Upper lobe of left lung (tissue), 6 donors: ENCODE data around the gene RPS6KA6. TPM values are rescaled to one million over a fixed set of nuclear protein-coding genes. Genes with fewer than 3 reads are reported as not detected.

Experiments
- ATAC-seq, 2 donors: fragments of 200-7000 bp; cut with Tn5 transposase; one replicate each; pipeline ENCODE4 v1.9.1; 2022; ENCODE audit warnings: mild to moderate bottlenecking in 2 of 2, moderate library complexity in 2 of 2; ENCODE audit not compliant: low FRiP score in 2 of 2
- DNase-seq, 2 donors: peaks; one replicate each; pipeline ENCODE4 v3.0.0-alpha.2; 2019 to 2020
- H3K27ac ChIP-seq, 4 donors: fragments of 200-600 bp; sonication (generic); one replicate each; pipeline ENCODE4 v1.5.1; 2016 to 2019
- H3K27me3 ChIP-seq, 4 donors: fragments of 200-600 bp; sonication (generic); one replicate each; pipeline ENCODE4 v1.5.1; 2017 to 2019
- H3K36me3 ChIP-seq, 4 donors: fragments of 200-600 bp; sonication (generic); one replicate each; pipeline ENCODE4 v1.5.1; 2016 to 2019
- H3K4me1 ChIP-seq, 4 donors: fragments of 200-600 bp; sonication (generic); one replicate each; pipeline ENCODE4 v1.5.1; 2018 to 2019
- H3K4me3 ChIP-seq, 4 donors: fragments of 200-600 bp; sonication (generic); one replicate each; pipeline ENCODE4 v1.5.1; 2017 to 2019; ENCODE audit warnings: mild to moderate bottlenecking in 2 of 4, moderate library complexity in 1 of 4
- H3K9me3 ChIP-seq, 4 donors: fragments of 200-600 bp; sonication (generic); one replicate each; pipeline ENCODE4 v1.5.1; 2018 to 2019
- CTCF ChIP-seq, 6 experiments: fragments of 450-650 bp in 4 of 6; fragments of 200-600 bp in 2 of 6; sonication (generic) in 2 of 6; IDR thresholded peaks; one replicate each; pipeline ENCODE4 v1.5.1; 2016 to 2019; ENCODE audit warnings: antibody characterized with exemption in 6 of 6
- EP300 ChIP-seq, 4 donors: sonication (generic); formaldehyde crosslinking; IDR thresholded peaks; one replicate each; pipeline ENCODE4 v1.5.1; 2017; ENCODE audit warnings: antibody characterized with exemption in 4 of 4, control low read depth in 2 of 4
- POLR2A ChIP-seq, 4 donors: fragments of 450-650 bp; IDR thresholded peaks; one replicate each; pipeline ENCODE4 v1.5.1; 2016 to 2017; ENCODE audit warnings: antibody characterized with exemption in 4 of 4, mild to moderate bottlenecking in 2 of 4
- POLR2AphosphoS5 ChIP-seq, 2 donors: sonication (generic); formaldehyde crosslinking; IDR thresholded peaks; one replicate each; pipeline ENCODE4 v1.5.1; 2017; ENCODE audit warnings: antibody characterized with exemption in 2 of 2
- WGBS, 2 donors: methylation state at CpG; one replicate each; pipeline ENCODE4 v1.1.5; 2017 to 2018; 5-methylcytosine and 5-hydroxymethylcytosine counted together
- total RNA-seq, 6 donors: library from RNA; depleted of rRNA in 4 of 6; stranded (reverse); fragments of >200 nt in 4 of 6; gene quantifications; one replicate each; pipeline versions ENCODE4 v1.1.0 to v1.2.1, GENCODE V29; 2016 to 2021
- donor health status: DM: no; HTN: no; CAD: no; lungs with moderate emphysema.
- donor health status: DM: no; HTN: yes; CAD: no; lungs with severe emphysema.

Gene RPS6KA6
- total RNA-seq, 6 donors from 2014 or later = 0.55 to 2.3 (median 1.2) TPM

DNA sequence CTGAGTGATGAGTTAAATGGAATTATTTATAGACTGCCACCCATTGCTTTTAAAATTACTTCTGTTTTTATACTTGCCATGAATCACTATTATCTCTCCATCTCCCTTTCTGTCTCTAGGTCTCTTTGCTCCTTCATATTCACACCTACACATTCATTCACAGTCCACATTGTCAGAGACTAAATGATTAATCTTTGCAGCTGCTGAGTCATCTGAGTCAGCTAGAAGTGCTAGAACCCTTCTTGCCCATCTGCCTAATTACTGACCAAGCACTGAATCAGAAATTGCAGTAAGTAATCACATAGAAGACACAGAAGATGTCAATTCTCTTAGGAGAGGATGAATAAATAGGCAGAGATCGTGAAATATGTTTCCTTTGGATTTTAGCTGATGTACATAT lies 31.6 kb upstream of the RPS6KA6 start:
- ATAC-seq (no peak), DNase-seq (no peak)
- Histone ChIP-seq H3K27ac (no peak overlapping the region), H3K27me3 (no peaks in the 10 kb centered on the region), H3K36me3 (no peaks in the 10 kb centered on the region), H3K9me3 (no peaks in the 10 kb centered on the region), H3K4me3 (no peak overlapping the region), H3K4me1 (no peaks in the 10 kb centered on the region)
- WGBS, 2 donors = 66 to 73% methylated on average over 1 of the region's 1 CpG
- no peak for TF ChIP-seq EP300 (IDR thresholded peaks at IDR 0.05)
- TF ChIP-seq POLR2AphosphoS5 (IDR thresholded peaks at IDR 0.05) = no peak
- TF ChIP-seq CTCF (IDR thresholded peaks at IDR 0.05) = no peak
- no peak for TF ChIP-seq POLR2A (IDR thresholded peaks at IDR 0.05)

- Histone ChIP-seq H3K4me1 (no peaks in the 10 kb centered on the region), H3K4me3 (no peak overlapping the region), H3K9me3 (no peaks in the 10 kb centered on the region), H3K27ac (no peak overlapping the region), H3K36me3 (no peaks in the 10 kb centered on the region), H3K27me3 (no peaks in the 10 kb centered on the region)
- TF ChIP-seq EP300 (IDR thresholded peaks at IDR 0.05) = no peak
- TF ChIP-seq POLR2A (IDR thresholded peaks at IDR 0.05) = no peak
- no peak for TF ChIP-seq CTCF (IDR thresholded peaks at IDR 0.05)
- no peak for TF ChIP-seq POLR2AphosphoS5 (IDR thresholded peaks at IDR 0.05)
- ATAC-seq (no peak), DNase-seq (no peak)
- 33 to 71% methylated on average over 1 of the region's 1 CpG for WGBS, 2 donors
Measured at GRCh38 chrX:84218726-84219125, 30.7 kb upstream of the RPS6KA6 start.

DNA sequence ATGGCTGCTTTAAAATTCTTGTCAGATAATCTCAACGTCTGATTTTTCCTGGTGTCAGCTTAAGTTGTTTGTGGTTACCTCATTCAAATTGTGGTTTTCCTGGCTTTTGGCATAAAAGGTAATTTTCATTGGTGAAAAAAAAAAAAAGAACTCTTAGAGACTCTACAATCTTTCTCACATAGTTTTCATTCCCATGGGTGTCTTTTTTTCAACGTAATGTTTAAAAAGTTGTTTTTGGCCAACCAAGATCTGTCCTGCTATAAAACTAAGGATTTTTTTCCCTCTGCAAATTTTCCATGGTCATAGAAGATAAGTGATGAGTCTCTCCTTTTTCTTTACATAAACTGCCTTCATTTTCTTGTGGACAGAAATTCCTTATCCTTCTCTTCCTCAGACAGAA lies 28.9 kb upstream of the RPS6KA6 start:
- H3K27me3 ChIP-seq = no peaks in the 10 kb centered on the region
- ATAC-seq (no peak), DNase-seq (no peak)
- no peaks in the 10 kb centered on the region for H3K9me3 ChIP-seq
- H3K4me1 ChIP-seq = no peaks in the 10 kb centered on the region
- TF ChIP-seq EP300 (IDR thresholded peaks at IDR 0.05) (no peak), POLR2A (IDR thresholded peaks at IDR 0.05) (no peak), CTCF (IDR thresholded peaks at IDR 0.05) (no peak), POLR2AphosphoS5 (IDR thresholded peaks at IDR 0.05) (no peak)
- no peaks in the 10 kb centered on the region for H3K36me3 ChIP-seq
- no peak overlapping the region for H3K27ac ChIP-seq
- 36 to 49% methylated on average over 2 of the region's 2 CpGs for WGBS, 2 donors
- no peak overlapping the region for H3K4me3 ChIP-seq

GRCh38 chrX:84216406-84216805 lies 28.4 kb upstream of the RPS6KA6 start:
- no peak overlapping the region for H3K4me3 ChIP-seq
- H3K27me3 ChIP-seq = no peaks in the 10 kb centered on the region
- H3K36me3 ChIP-seq = no peaks in the 10 kb centered on the region
- DNase-seq (no peak), ATAC-seq (no peak)
- 78 to 83% methylated on average over 5 of the region's 5 CpGs for WGBS, 2 donors
- H3K9me3 ChIP-seq = no peaks in the 10 kb centered on the region
- no peak overlapping the region for H3K27ac ChIP-seq
- TF ChIP-seq POLR2A (IDR thresholded peaks at IDR 0.05) = no peak
- no peak for TF ChIP-seq CTCF (IDR thresholded peaks at IDR 0.05)
- no peak for TF ChIP-seq POLR2AphosphoS5 (IDR thresholded peaks at IDR 0.05)
- TF ChIP-seq EP300 (IDR thresholded peaks at IDR 0.05) = no peak
- H3K4me1 ChIP-seq = no peaks in the 10 kb centered on the region

GRCh38 chrX:84205276-84205675 lies 17.3 kb upstream of the RPS6KA6 start:
- DNase-seq = no peak
- no peak for ATAC-seq
- TF ChIP-seq CTCF (IDR thresholded peaks at IDR 0.05) = no peak
- no peak for TF ChIP-seq POLR2A (IDR thresholded peaks at IDR 0.05)
- TF ChIP-seq POLR2AphosphoS5 (IDR thresholded peaks at IDR 0.05) = no peak
- TF ChIP-seq EP300 (IDR thresholded peaks at IDR 0.05) = no peak
- no peaks in the 10 kb centered on the region for H3K9me3 ChIP-seq
- H3K4me3 ChIP-seq = no peak overlapping the region
- H3K4me1 ChIP-seq = no peaks in the 10 kb centered on the region
- no peaks in the 10 kb centered on the region for H3K27me3 ChIP-seq
- no peaks in the 10 kb centered on the region for H3K36me3 ChIP-seq
- no peak overlapping the region for H3K27ac ChIP-seq
